Esophagus (tissue), 2 donors: ENCODE data around the gene PCDH17. TPM values are rescaled to one million over a fixed set of nuclear protein-coding genes. Genes with fewer than 3 reads are reported as not detected.

ENCODE experiments used
- H3K27ac ChIP-seq, 2 donors: one replicate each; pipeline ENCODE4 v1.5.1; 2013; ENCODE audit warnings: low read depth in 2 of 2, mild to moderate bottlenecking in 2 of 2, inconsistent platforms in 1 of 2, low read length in 1 of 2, moderate library complexity in 1 of 2
- H3K27me3 ChIP-seq, 2 donors: one replicate each; pipeline ENCODE4 v1.6.1; 2013; ENCODE audit warnings: low read length in 2 of 2, control low read depth in 1 of 2, mild to moderate bottlenecking in 1 of 2; ENCODE audit not compliant: insufficient read depth in 2 of 2, control insufficient read depth in 1 of 2
- H3K36me3 ChIP-seq, 2 donors: one replicate each; pipeline ENCODE4 v1.6.1; 2013; ENCODE audit warnings: low read length in 1 of 2; ENCODE audit not compliant: control insufficient read depth in 2 of 2, insufficient read depth in 2 of 2
- H3K4me1 ChIP-seq, 2 donors: one replicate each; pipeline ENCODE4 v1.6.1; 2013; ENCODE audit warnings: low read length in 1 of 2; ENCODE audit not compliant: control insufficient read depth in 2 of 2, insufficient read depth in 2 of 2
- H3K4me3 ChIP-seq, 2 donors: one replicate each; pipeline ENCODE4 v1.5.1; 2013; ENCODE audit warnings: low read length in 2 of 2, mild to moderate bottlenecking in 2 of 2, low read depth in 1 of 2, moderate library complexity in 1 of 2
- H3K9me3 ChIP-seq, 2 donors: one replicate each; pipeline ENCODE4 v1.6.1; 2013; ENCODE audit warnings: mild to moderate bottlenecking in 2 of 2, low read depth in 1 of 2, low read length in 1 of 2, moderate library complexity in 1 of 2; ENCODE audit not compliant: control insufficient read depth in 2 of 2, insufficient read depth in 1 of 2
- WGBS, 2 donors: extraction: QIAGEN DNeasy Blood & Tissue Kit; methylation state at CpG; one replicate each; pipeline ENCODE4 v1.1.7; 2013; 5-methylcytosine and 5-hydroxymethylcytosine counted together
- polyA plus RNA-seq, 2 donors: library from polyadenylated mRNA; stranded (reverse); fragments of 200-250 nt; gene quantifications; one replicate each; pipeline ENCODE4 v1.2.3, GENCODE V29; 2013
- donor health status: healthy with polysubstance abuse.
- donor health status: Bipolar disorder and iron deficiency.

The PCDH17 gene
- polyA plus RNA-seq, 2 donors, result 0.22 to 0.36 TPM

DNA sequence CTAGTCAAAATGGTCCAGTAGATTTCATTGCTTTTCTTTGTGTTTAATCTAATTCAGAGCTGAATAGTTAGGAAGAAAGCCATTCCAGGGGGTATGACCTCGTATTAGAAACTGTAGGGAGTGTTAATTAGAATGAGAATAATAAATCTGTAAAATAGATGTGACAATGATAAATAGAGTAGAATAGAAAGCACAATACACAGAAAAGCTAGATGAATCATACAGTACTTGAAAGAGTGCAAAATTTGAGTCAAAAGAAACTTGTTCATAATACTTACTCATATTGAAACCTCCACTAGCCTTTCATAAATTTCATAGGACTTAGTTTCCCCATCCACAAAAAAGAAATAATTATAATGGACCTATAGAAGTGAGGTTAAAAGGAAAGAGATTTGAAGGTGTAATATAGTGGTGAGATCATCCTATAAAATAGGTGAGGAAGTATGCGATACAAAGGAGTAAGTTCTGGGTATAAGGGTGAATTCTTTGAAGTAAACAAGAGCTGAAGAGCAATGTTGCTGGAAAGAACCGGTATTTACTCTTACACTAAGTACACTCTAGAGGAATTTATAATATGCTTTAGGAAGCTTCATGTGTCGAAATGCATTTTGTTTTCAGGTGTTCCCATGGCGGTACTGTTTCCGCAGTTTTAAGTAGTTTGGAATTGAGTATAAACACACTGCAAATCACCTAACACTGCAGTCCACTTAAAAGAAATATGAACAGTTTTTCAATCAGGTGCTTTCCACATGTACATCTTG is 21.9 kb downstream of the PCDH17 start:
- Histone ChIP-seq H3K36me3 (no peaks in the 10 kb centered on the region), H3K4me3 (no peak overlapping the region), H3K4me1 (no peaks in the 10 kb centered on the region), H3K9me3 (no peaks in the 10 kb centered on the region), H3K27ac (no peak overlapping the region), H3K27me3 (no peaks in the 10 kb centered on the region)
- WGBS, 2 donors, result 53 to 55% methylated on average over 6 of the region's 6 CpGs

DNA sequence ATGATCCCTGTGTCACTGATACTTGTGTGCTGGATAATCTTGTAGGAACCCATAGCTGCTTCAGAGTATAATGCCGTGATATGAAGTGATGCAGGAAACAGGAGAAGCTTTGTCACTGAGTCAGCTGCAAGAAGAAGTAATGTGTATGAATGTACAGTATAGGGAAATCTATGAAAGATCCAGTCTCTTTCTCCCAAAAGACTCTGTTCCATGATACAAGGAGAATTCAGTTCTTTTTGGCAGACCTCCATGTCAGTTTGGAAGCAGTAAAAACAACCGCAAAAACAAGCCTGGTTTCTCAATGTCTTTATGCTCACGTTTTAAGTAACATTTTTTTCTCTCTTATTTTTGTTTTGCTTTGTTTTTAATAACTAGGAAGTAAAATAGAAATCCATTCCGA is 33.9 kb downstream of the PCDH17 start:
- Histone ChIP-seq H3K4me3 (no peak overlapping the region), H3K9me3 (no peaks in the 10 kb centered on the region), H3K27ac (no peak overlapping the region), H3K27me3 (no peaks in the 10 kb centered on the region), H3K4me1 (no peaks in the 10 kb centered on the region), H3K36me3 (no peaks in the 10 kb centered on the region)
- 56 to 59% methylated on average over 4 of the region's 4 CpGs for WGBS, 2 donors

- WGBS, 2 donors, result 73 to 75% methylated on average over 6 of the region's 6 CpGs
- Histone ChIP-seq H3K4me3 (no peak overlapping the region), H3K9me3 (no peaks in the 10 kb centered on the region), H3K27me3 (no peaks in the 10 kb centered on the region), H3K4me1 (no peaks in the 10 kb centered on the region), H3K27ac (no peak overlapping the region), H3K36me3 (no peaks in the 10 kb centered on the region)
Observed at GRCh38 chr13:57666131-57666953, 34.8 kb downstream of the PCDH17 start.

DNA sequence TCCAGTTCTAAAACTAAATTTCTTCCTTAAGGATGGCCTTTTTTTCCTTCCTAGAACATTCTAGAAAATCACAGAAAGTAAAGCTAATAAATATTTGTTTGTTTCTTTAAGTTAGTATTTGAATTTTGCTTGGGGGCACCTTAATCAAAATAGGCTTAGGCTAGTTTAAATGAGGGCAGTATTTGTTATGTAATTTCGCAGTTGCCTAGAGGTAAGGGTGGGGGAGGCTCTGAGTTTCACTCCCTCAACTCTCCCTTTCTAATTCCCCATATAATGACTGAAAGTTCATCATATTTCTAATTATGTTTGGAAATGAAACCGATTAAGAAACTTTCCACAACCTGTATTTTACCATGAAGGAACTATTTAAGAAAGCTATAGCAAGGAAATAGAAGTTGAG is 40.6 kb downstream of the PCDH17 start:
- Histone ChIP-seq H3K9me3 (no peaks in the 10 kb centered on the region), H3K4me3 (no peak overlapping the region), H3K36me3 (no peaks in the 10 kb centered on the region), H3K27ac (no peak overlapping the region), H3K27me3 (no peaks in the 10 kb centered on the region), H3K4me1 (no peaks in the 10 kb centered on the region)
- WGBS, 2 donors, result 55 to 75% methylated on average over 2 of the region's 2 CpGs

GRCh38 chr13:57673197-57673596 is 41.7 kb downstream of the PCDH17 start:
- Histone ChIP-seq H3K4me3 (no peak overlapping the region), H3K4me1 (no peaks in the 10 kb centered on the region), H3K27me3 (no peaks in the 10 kb centered on the region), H3K9me3 (no peaks in the 10 kb centered on the region), H3K27ac (no peak overlapping the region), H3K36me3 (no peaks in the 10 kb centered on the region)
- WGBS, 2 donors, result 49 to 64% methylated on average over 2 of the region's 2 CpGs

DNA sequence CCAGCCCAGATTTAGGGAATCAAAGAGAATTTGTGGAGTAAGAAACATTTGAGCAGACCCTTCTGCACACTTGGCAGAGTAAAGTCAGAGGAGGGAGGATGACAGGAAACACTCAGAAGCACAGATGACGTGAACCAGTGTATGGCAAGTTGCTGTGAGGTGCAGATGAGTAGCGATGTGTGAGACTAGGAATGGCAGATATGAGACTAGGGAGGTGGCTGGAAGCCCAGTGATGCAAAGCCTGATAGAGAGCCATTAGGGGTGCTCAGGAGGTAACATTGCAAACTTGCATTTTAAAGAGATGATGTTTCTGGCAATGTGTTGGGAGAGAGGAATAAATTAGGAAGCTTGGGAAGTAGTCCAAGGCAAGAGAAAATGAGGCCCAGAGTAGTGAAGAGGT is 44.0 kb downstream of the PCDH17 start:
- WGBS, 2 donors, result 77 to 78% methylated on average over 2 of the region's 2 CpGs
- no peak overlapping the region for H3K4me3 ChIP-seq
- no peaks in the 10 kb centered on the region for H3K4me1 ChIP-seq

GRCh38 chr13:57680609-57681008 is 49.1 kb downstream of the PCDH17 start:
- WGBS, 2 donors, result 60 to 69% methylated on average over 1 of the region's 1 CpG
- Histone ChIP-seq H3K27ac (no peak overlapping the region), H3K36me3 (no peaks in the 10 kb centered on the region), H3K4me3 (no peak overlapping the region), H3K9me3 (no peaks in the 10 kb centered on the region), H3K27me3 (no peaks in the 10 kb centered on the region), H3K4me1 (no peaks in the 10 kb centered on the region)

More for the DNA sequence above, 44.0 kb downstream of the PCDH17 start:
- Histone ChIP-seq H3K9me3 (no peaks in the 10 kb centered on the region), H3K27me3 (no peaks in the 10 kb centered on the region), H3K36me3 (no peaks in the 10 kb centered on the region), H3K27ac (no peak overlapping the region)

DNA sequence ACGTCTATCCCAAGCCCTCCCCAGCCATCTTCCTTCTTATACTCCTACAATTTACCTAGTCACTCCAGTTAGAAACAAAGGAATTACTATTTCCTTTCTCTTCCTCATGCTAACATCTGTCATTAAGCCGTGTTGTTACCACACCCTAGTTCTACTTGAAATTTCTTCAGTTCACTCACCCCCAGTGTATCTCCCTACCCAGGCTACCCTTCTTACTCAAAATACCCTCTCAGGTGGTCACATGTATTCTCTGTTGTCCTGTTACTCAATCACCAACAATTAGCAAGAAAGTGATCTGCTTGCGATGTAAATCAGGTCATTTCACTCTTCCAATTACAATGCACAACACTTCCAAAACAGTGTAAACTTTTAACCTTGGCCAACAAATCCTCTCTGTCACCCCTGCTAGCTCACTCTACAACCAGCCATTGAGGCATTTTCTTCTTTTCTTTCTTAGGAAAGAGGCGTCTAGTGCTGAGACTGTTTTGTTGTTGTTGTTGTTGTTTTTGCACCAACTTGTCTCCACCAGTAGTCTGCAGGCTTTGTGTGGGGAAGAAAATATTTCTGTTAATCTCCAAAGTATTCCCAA is 50.7 kb downstream of the PCDH17 start:
- Histone ChIP-seq H3K36me3 (no peaks in the 10 kb centered on the region), H3K4me3 (no peak overlapping the region), H3K4me1 (no peaks in the 10 kb centered on the region), H3K9me3 (no peaks in the 10 kb centered on the region), H3K27ac (no peak overlapping the region), H3K27me3 (no peaks in the 10 kb centered on the region)
- WGBS, 2 donors, result 57 to 58% methylated on average over 4 of the region's 4 CpGs

DNA sequence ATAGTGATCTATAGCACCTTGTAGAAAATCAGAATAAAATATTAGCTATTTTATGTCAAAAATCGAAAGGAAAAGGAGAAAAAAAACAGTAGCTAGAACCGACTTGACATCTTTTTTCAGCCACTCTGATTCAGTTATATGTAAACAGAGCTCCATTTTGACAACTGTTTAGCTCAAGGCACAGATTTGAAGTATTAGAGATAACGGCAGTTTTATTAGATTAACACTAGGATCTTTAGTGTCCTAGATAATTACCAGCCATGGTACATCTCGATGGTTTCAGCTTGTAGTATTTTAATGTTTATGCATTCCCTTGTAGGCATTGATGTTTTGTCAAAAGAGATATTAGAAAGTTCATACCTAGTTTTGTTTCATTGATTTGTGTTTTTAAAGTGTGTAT is 67.3 kb downstream of the PCDH17 start:
- Histone ChIP-seq H3K27me3 (no peaks in the 10 kb centered on the region), H3K9me3 (no peaks in the 10 kb centered on the region), H3K4me3 (no peak overlapping the region), H3K27ac (no peak overlapping the region), H3K4me1 (no peaks in the 10 kb centered on the region), H3K36me3 (no peaks in the 10 kb centered on the region)
- WGBS, 2 donors, result 67 to 70% methylated on average over 4 of the region's 4 CpGs
